ENCODE measurements around the gene GRB2. TPM values are rescaled to one million over a fixed set of nuclear protein-coding genes. Genes with fewer than 3 reads are reported as not detected.
"Not testable (repeated sequence)": the region's sequence is repeated elsewhere in the genome, so short reads cannot be mapped to it uniquely, and the experiment has no call there.

GRB2 gene
- total RNA-seq, 1 experiment from 2014 or later, result 134 TPM

- no peak for DNase-seq (ENCODE audit: low read depth)
Observed at GRCh38 chr17:75321506-75321905, 84.0 kb downstream of the GRB2 start.

DNA sequence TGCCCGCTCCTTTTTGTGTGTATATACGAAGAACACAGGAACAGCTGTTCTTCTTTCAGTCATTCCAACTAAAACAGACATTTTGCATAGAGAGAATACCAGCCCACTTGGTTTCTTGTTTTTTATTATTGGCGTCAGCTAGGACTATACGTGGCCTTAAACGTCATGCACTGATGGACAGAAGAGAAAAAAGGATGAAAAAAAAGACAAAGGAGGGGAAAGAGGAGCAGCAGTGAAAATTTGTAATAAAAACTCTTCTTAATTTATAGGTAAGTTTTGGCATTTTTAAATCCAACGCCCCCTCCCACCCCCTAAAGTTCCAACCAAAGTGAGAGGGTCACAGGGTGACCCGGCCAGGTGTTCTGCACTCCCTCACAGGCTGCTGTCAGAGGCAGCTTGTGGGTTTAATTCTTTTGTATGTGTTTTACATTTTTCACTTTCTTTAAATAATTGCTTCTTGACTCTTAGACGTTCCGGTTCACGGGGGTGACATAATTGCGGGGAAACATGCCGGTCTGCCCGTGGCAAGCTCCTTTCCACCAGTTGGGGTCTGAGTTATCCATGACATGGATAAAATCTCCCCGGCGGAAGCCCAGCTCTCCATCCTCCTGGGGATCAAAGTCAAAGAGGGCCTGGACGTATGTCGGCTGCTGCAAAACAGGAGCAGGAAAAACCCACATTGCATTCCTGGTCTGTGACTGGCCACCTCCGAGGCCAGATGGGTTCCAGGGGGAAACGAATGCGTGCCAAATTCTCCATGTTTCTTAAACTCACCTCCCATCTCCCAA, 85.4 kb downstream of the GRB2 start:
- peak; percentile 50 for DNase-seq (ENCODE audit: low read depth)

GRCh38 chr17:75318615-75319222, 86.8 kb downstream of the GRB2 start:
- DNase-seq (ENCODE audit: low read depth), result no peak

- DNase-seq (ENCODE audit: low read depth), result no peak
Observed at GRCh38 chr17:75318211-75318610, 87.3 kb downstream of the GRB2 start.

DNA sequence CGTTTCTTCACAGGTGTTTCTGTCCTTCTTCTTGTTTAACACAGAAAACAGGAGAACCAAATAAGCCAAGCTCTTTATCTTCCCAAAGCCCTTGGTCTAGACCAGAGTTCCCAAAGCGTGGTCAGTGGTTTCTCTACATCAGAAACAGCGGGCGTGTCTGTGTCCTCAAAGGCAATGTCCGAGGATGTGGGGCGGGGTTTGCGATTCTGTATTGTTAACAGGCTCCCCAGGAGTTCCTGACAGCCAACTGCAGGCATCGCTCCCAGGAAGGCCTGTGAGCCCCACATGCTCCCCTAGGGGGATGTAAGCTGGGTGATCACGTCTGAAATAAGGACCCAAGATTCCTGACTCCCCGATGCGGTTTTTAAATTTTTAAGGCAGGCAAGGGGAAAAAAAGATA, 87.8 kb downstream of the GRB2 start:
- no peak for DNase-seq (ENCODE audit: low read depth)

- no peak for DNase-seq (ENCODE audit: low read depth)
Observed at GRCh38 chr17:75316253-75316652, 89.2 kb downstream of the GRB2 start.

GRCh38 chr17:75315541-75316243, 89.8 kb downstream of the GRB2 start:
- no peak for DNase-seq (ENCODE audit: low read depth)

DNA sequence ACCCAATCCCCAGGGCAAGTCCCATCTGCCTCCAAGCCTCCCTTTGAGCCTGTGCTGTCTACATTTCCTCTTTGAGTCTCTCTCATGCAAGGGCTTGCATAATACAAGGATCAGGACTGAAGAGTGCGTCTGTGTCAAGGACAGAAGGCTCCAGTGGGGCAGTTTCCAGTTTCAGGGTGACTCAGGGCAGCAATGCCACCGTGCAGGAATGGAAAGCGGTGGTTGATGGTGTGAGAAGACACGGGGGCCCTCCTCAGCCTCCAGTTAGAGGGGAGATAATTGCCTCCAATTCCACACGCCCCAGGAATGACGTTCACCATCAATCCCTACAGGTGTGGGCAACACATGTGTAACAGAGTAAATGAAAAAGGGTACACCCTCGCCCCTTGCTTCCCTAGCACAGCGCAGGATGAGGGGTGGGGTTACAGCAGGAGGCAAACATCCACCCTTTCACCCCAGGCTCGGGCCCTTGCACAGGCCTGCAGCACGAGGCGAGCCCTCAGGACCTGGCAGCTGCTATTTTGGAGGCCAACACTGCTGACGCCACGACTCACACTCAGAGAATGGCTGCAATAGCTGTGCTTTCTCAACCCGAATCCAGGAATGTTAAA, 91.4 kb downstream of the GRB2 start:
- no peak for DNase-seq (ENCODE audit: low read depth)

DNA sequence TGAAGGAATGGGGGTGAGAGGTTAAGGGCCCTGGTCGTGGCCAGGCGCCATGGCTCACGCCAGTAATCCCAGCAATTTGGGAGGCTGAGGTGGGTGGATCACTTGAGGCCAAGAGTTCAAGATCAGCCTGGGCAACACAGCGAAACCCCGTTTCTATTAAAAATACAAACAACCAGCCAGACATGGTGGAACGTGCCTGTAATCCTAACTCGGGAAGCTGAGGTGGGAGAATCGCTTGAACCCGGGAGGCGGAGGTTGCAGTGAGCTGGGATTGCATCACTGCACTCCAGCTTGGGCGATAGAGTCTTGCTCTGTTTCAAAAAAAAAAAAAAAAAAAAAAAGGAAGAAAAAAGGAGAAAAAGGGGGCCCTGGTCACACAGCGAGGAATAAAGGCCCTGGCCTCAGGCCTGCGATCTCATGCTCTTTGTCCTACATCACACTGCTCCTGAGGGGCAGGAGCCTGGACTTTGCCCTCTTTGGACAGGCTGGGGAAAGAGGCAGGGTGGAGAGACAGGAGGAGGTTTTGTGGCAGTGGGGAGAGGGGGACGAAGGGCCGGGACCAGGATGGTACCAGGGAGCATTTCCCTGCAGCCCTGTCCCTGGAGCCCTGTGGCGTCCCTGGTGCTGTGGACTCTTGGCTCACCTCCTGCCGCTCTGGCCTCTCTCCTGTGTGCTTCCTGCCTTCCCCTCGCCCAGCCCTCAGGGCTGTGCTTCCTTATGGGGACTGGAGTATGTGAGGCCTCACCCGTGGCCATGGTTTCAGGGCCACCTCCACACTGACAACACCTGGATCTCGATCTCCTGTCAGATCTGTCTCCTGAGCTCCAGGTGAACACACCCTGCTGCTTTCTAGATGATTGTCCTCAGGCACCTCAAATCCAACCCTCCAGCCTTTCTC, 96.5 kb downstream of the GRB2 start:
- no peak for DNase-seq (ENCODE audit: low read depth)

DNA sequence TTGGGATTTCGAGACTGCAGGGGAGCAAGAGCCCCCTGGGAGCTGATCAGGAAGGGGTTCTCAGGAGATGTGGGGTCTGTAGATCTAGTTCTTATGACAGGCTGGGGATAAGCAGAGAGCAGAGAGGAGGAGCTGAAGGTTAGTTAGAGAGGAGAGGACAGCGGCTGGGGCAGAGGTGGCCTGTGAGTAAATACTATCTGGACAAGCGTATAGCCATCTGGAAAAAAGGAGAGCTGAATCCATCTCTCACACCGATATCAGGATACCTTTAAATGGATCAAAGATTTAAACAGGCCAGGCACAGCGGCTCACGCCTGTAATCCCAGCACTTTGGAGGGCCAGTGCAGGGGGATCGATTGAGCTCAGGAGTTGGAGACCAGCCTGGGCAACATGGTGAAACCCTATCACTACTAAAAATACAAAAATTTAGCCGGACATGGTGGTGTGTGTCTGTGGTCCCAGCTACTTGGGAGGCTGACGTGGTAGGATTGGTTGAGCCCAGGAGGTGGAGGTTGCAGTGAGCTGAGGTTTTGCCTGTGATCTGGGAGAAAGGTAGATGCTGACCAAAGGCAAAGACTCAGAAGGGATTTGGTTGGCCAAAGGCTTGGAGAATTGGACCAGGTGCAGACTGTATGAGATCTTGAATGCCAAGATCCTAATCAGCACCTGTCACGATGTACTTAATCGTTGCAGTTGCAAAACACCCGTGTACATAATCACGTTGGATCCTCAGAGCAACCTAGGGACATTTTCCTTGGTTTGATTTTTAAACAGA, 97.3 kb downstream of the GRB2 start:
- DNase-seq (ENCODE audit: low read depth), result no peak

DNA sequence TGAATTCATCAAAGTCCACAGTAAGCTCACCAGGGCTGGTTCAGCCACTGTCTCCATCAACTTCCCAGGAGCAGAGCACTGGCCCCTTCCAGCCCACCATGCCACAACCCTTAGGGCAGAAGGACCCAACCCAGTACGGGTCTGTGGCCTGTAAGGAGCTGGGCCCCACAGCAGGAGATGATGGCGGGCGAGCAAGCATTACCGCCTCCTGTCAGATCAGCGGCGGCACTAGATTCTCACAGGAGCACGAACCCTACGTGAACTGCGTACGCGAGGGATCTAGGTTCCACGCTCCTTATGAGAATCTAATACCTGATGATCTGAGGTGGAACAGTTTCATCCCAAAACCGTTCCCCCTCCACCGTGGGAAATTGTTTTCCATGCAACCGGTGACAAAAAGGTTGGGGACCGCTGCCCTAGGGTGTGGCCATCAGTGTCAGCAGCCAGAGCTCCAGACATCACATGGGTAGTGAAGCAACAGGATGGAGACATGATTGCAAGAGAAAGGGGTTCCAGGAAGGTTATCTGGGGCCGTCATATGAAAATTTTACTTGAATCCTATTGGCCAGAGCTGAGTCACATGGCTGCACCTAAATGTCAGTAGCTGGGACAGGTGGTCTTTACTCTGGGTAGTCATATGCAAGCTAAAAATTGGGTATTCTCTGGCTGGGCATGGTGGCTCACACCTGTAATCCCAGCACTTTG, 103.8 kb downstream of the GRB2 start:
- no peak for DNase-seq (ENCODE audit: low read depth)

- no peak for DNase-seq (ENCODE audit: low read depth)
Observed at GRCh38 chr17:75301049-75301448, 104.4 kb downstream of the GRB2 start.

DNA sequence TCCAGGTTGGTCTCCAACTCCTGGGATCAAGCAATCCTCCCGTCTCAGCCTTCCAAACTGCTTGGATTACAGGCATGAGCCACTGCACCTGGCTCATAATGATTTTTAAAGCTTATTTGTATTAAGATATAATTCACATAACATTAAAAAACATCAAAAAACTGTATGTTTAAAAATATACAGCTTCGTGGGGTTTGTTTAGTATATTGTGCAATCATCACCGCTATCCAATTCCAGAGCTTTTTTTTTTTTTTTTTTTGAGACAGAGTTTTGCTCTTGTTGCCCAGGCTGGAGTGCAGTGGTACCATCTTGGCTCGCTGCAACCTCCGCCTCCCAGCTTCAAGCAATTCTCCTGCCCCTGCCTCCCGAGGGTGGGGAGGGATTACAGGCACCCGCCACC, 105.2 kb downstream of the GRB2 start:
- no peak for DNase-seq (ENCODE audit: low read depth)

- DNase-seq (ENCODE audit: low read depth), result no peak
Observed at GRCh38 chr17:75295201-75296158, 110.0 kb downstream of the GRB2 start.

GRCh38 chr17:75292810-75293448, 112.5 kb downstream of the GRB2 start:
- not testable (repeated sequence) for DNase-seq (ENCODE audit: low read depth)

- no peak for DNase-seq (ENCODE audit: low read depth)
Observed at GRCh38 chr17:75289832-75290337, 115.6 kb downstream of the GRB2 start.

- peak; percentile 99 for DNase-seq (ENCODE audit: low read depth)
Observed at GRCh38 chr17:75289115-75289831, 116.2 kb downstream of the GRB2 start, which contains the start of gene SLC25A19. SLC25A19 (minus strand) TSS chr17:75289433; CDS start chr17:75286764, 2,669 bp downstream.
